OCI-LY7 (cell line): ENCODE data around the gene PRRC2B. TPM values are rescaled to one million over a fixed set of nuclear protein-coding genes. Genes with fewer than 3 reads are reported as not detected.

Experiments used
- BruUV-seq: library from RNA; stranded (reverse); fragments of 400-500 nt; replicated peaks from 2 replicates; lab custom pipeline; 2021; lab: Mats Ljungman, UMichigan
- CTCF ChIA-PET: fragments of 300-600 bp; sonication (Branson Sonifier 250); formaldehyde crosslinking; loops from one replicate; lab custom pipeline; 2022; ENCODE audit warnings: antibody characterized with exemption; ENCODE audit not compliant: unreplicated experiment; lab: Charles Lee
- POLR2A ChIA-PET: fragments of 300-600 bp; sonication (Branson Sonifier 250); formaldehyde crosslinking; loops from one replicate; lab custom pipeline; 2022; ENCODE audit warnings: antibody characterized with exemption; lab: Charles Lee
- DNase-seq: peaks from one replicate; pipeline ENCODE4 v3.0.0-alpha.2; 2015; ENCODE audit warnings: low spot score
- H2AFZ ChIP-seq: fragments of 200-600 bp; sonication (generic), shearing (Covaris generic); 2 replicates; pipeline ENCODE4 v1.6.1; 2014; ENCODE audit warnings: mild to moderate bottlenecking, antibody characterized with exemption, low read length, moderate library complexity
- H3K27ac ChIP-seq: fragments of 200-600 bp; sonication (generic); 2 replicates; pipeline ENCODE4 v1.5.1; 2014; ENCODE audit warnings: mixed run types, low read depth, mild to moderate bottlenecking, moderate library complexity, low read length, inconsistent platforms; ENCODE audit not compliant: poor library complexity, severe bottlenecking
- H3K36me3 ChIP-seq: fragments of 200-600 bp; sonication (generic); 2 replicates; pipeline ENCODE4 v1.6.1; 2014; ENCODE audit warnings: mild to moderate bottlenecking, antibody characterized with exemption, low read length, moderate library complexity, mixed read lengths; ENCODE audit not compliant: insufficient read depth
- H3K4me1 ChIP-seq: fragments of 200-600 bp; sonication (generic); 2 replicates; pipeline ENCODE4 v1.5.1; 2014; ENCODE audit warnings: mild to moderate bottlenecking, low read length; ENCODE audit not compliant: insufficient read depth, poor library complexity, severe bottlenecking
- H3K4me2 ChIP-seq: fragments of 200-600 bp; sonication (generic); 2 replicates; pipeline ENCODE4 v1.6.1; 2014; ENCODE audit warnings: mild to moderate bottlenecking, low read length
- H3K4me3 ChIP-seq: fragments of 200-600 bp; sonication (generic); 2 replicates; pipeline ENCODE4 v1.5.1; 2014; ENCODE audit warnings: mild to moderate bottlenecking, low read depth, low read length; ENCODE audit not compliant: poor library complexity, severe bottlenecking
- H3K79me2 ChIP-seq: fragments of 200-600 bp; sonication (generic); 2 replicates; pipeline ENCODE4 v1.6.1; 2016; ENCODE audit warnings: low read depth, mild to moderate bottlenecking, low read length, moderate library complexity, mixed read lengths; ENCODE audit not compliant: insufficient read depth
- H3K9me2 ChIP-seq: fragments of 200-600 bp; sonication (generic); 2 replicates; pipeline ENCODE4 v1.6.1; 2016; ENCODE audit warnings: mild to moderate bottlenecking, low read length, mixed read lengths; ENCODE audit not compliant: insufficient read depth
- H3K9me3 ChIP-seq: fragments of 200-600 bp; sonication (generic); 2 replicates; pipeline ENCODE4 v1.6.1; 2014; ENCODE audit warnings: mild to moderate bottlenecking, mixed run types, low read length, mixed read lengths
- H4K20me1 ChIP-seq: fragments of 200-600 bp; sonication (generic); 2 replicates; pipeline ENCODE4 v1.6.1; 2014; ENCODE audit warnings: mild to moderate bottlenecking, antibody characterized with exemption, low read length, moderate library complexity, mixed read lengths; ENCODE audit not compliant: insufficient read depth
- CTCF ChIP-seq: fragments of 200-600 bp; sonication (generic); conservative IDR thresholded peaks from 2 replicates; pipeline ENCODE4 v1.5.1; 2014; ENCODE audit warnings: mild to moderate bottlenecking, antibody characterized with exemption, low read length, moderate library complexity, mixed read lengths
- EZH2phosphoT487 ChIP-seq: fragments of 200-600 bp; sonication (generic); IDR thresholded peaks from 2 replicates; pipeline ENCODE4 v1.6.1; 2018; ENCODE audit warnings: low read depth, borderline replicate concordance, mild to moderate bottlenecking, mixed run types, antibody characterized with exemption, low read length, moderate library complexity, mixed read lengths
- intact Hi-C: fragments of 100-400 bp; cut with micrococcal nuclease; formaldehyde crosslinking; loops from one replicate; pipeline ENCODE4 v1.10.0; 2022; ENCODE audit not compliant: unreplicated experiment
- total RNA-seq, 2 experiments: library from RNA; depleted of rRNA in 1 of 2; stranded (reverse); fragments of >200 nt in 1 of 2; shearing (Covaris generic) in 1 of 2; gene quantifications; 2 replicates each; pipeline ENCODE4 v1.2.3, GENCODE V29; 2014 to 2022

PRRC2B gene
- total RNA-seq, 2 experiments from 2014 or later = 84.2 to 210 TPM

GRCh38 chr9:131525643-131526565 lies 132.0 kb downstream of the PRRC2B start:
- H2AFZ ChIP-seq = no peak overlapping the region
- ChIA-PET POLR2A (no interaction called here), CTCF (no interaction called here)
- intact Hi-C loops = no loop called here
- peaks cover 7% of the 10 kb centered on the region for H3K4me1 ChIP-seq
- no TSS peak for BruUV-seq
- no peaks in the 10 kb centered on the region for H3K9me2 ChIP-seq
- H3K27ac ChIP-seq = no peak overlapping the region
- no peak for DNase-seq
- H3K4me2 ChIP-seq = no peak overlapping the region
- H3K9me3 ChIP-seq = no peaks in the 10 kb centered on the region
- TF ChIP-seq EZH2phosphoT487 (no peak), CTCF (no peak)
- H4K20me1 ChIP-seq = no peaks in the 10 kb centered on the region
- peaks cover 78% of the 10 kb centered on the region for H3K36me3 ChIP-seq
- no peak overlapping the region for H3K4me3 ChIP-seq
- no peaks in the 10 kb centered on the region; the same call in 1 of the 2 replicates for H3K79me2 ChIP-seq

GRCh38 chr9:131528186-131528585 lies 134.3 kb downstream of the PRRC2B start:
- no peak overlapping the region for H3K4me3 ChIP-seq
- CTCF ChIA-PET = no interaction called here
- H3K27ac ChIP-seq = no peak overlapping the region
- intact Hi-C loops = no loop called here
- no peaks in the 10 kb centered on the region; the same call in 1 of the 2 replicates for H3K79me2 ChIP-seq
- no peaks in the 10 kb centered on the region for H4K20me1 ChIP-seq
- H2AFZ ChIP-seq = no peak overlapping the region
- DNase-seq = no peak
- no peaks in the 10 kb centered on the region for H3K9me2 ChIP-seq
- no peaks in the 10 kb centered on the region for H3K9me3 ChIP-seq
- H3K4me1 ChIP-seq = peaks cover 7% of the 10 kb centered on the region
- H3K4me2 ChIP-seq = no peak overlapping the region
- TF ChIP-seq EZH2phosphoT487 (no peak), CTCF (no peak)
- POLR2A ChIA-PET = no interaction called here
- BruUV-seq = TSS peak; percentile 31
- peaks cover 60% of the 10 kb centered on the region for H3K36me3 ChIP-seq
